ENCODE measurements around the gene KRTAP21-3. TPM values are rescaled to one million over a fixed set of nuclear protein-coding genes. Genes with fewer than 3 reads are reported as not detected.

KRTAP21-3 gene
- total RNA-seq, 2 donors from 2014 or later: not detected

- Histone ChIP-seq H3K4me3 (ENCODE audit: low read length) (no peak overlapping the region), H3K9ac (ENCODE audit: extremely low read depth, low read length, poor library complexity, severe bottlenecking) (no peak overlapping the region), H3K36me3 (ENCODE audit: control insufficient read depth, insufficient read depth, low read length) (no peaks in the 10 kb centered on the region), H3K27ac (ENCODE audit: low read depth, low read length) (no peak overlapping the region), H3K4me1 (ENCODE audit: control insufficient read depth, insufficient read depth, low read length) (no peaks in the 10 kb centered on the region), H3K27me3 (ENCODE audit: control insufficient read depth, insufficient read depth, low read length, poor library complexity, severe bottlenecking) (no peaks in the 10 kb centered on the region), H3K9me3 (ENCODE audit: control insufficient read depth, low read length) (no peaks in the 10 kb centered on the region)
- no peak overlapping the region for H3K27ac Mint-ChIP-seq
- no peaks in the 10 kb centered on the region for H3K27me3 Mint-ChIP-seq (ENCODE audit: insufficient read depth)
- no peaks in the 10 kb centered on the region for H3K36me3 Mint-ChIP-seq (ENCODE audit: low read depth)
- WGBS, 2 experiments (ENCODE audit: insufficient coverage in 1 of 2, insufficient read length in 1 of 2): 72 to 78% methylated on average over 3 of the region's 3 CpGs
- no peak for DNase-seq
- no peaks in the 10 kb centered on the region for H3K4me1 Mint-ChIP-seq
- TF ChIP-seq, protein P1, sequence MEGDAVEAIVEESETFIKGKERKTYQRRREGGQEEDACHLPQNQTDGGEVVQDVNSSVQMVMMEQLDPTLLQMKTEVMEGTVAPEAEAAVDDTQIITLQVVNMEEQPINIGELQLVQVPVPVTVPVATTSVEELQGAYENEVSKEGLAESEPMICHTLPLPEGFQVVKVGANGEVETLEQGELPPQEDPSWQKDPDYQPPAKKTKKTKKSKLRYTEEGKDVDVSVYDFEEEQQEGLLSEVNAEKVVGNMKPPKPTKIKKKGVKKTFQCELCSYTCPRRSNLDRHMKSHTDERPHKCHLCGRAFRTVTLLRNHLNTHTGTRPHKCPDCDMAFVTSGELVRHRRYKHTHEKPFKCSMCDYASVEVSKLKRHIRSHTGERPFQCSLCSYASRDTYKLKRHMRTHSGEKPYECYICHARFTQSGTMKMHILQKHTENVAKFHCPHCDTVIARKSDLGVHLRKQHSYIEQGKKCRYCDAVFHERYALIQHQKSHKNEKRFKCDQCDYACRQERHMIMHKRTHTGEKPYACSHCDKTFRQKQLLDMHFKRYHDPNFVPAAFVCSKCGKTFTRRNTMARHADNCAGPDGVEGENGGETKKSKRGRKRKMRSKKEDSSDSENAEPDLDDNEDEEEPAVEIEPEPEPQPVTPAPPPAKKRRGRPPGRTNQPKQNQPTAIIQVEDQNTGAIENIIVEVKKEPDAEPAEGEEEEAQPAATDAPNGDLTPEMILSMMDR (conservative IDR thresholded peaks at IDR 0.05): no peak
- H3K4me3 Mint-ChIP-seq: no peak overlapping the region
- H3K9me3 Mint-ChIP-seq: peaks cover 21% of the 10 kb centered on the region
Observed at GRCh38 chr21:30710499-30710898, 8.1 kb downstream of the KRTAP21-3 start.

DNA sequence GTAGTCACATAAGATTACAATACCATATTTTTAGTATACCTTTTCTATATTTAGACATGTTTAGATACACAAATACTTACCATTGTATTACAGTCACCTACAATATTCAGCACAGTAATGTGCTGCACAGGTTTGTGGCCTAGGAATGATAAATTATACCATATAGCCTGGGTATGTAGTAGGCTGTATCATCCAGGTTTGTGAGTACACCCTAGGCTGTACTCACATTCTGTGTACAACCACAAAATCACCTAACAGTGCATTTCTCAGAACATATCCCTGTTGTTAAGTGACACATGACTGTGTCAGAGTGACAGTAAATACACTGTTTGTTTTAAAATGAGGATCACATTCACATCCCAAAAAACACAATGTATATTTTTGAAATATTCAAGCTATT is 11.2 kb downstream of the KRTAP21-3 start:
- TF ChIP-seq, protein P1 (conservative IDR thresholded peaks at IDR 0.05): no peak
- H3K4me3 Mint-ChIP-seq: no peak overlapping the region
- Histone ChIP-seq H3K4me3 (ENCODE audit: low read length) (no peak overlapping the region), H3K27me3 (ENCODE audit: control insufficient read depth, insufficient read depth, low read length, poor library complexity, severe bottlenecking) (no peaks in the 10 kb centered on the region), H3K9ac (ENCODE audit: extremely low read depth, low read length, poor library complexity, severe bottlenecking) (no peak overlapping the region), H3K36me3 (ENCODE audit: control insufficient read depth, insufficient read depth, low read length) (no peaks in the 10 kb centered on the region), H3K27ac (ENCODE audit: low read depth, low read length) (no peak overlapping the region), H3K9me3 (ENCODE audit: control insufficient read depth, low read length) (no peaks in the 10 kb centered on the region), H3K4me1 (ENCODE audit: control insufficient read depth, insufficient read depth, low read length) (no peaks in the 10 kb centered on the region)
- H3K27me3 Mint-ChIP-seq (ENCODE audit: insufficient read depth): no peaks in the 10 kb centered on the region
- DNase-seq: no peak
- H3K4me1 Mint-ChIP-seq: no peaks in the 10 kb centered on the region
- no peak overlapping the region for H3K27ac Mint-ChIP-seq
- H3K9me3 Mint-ChIP-seq: peaks cover 22% of the 10 kb centered on the region
- H3K36me3 Mint-ChIP-seq (ENCODE audit: low read depth): no peaks in the 10 kb centered on the region

- Histone ChIP-seq H3K27ac (ENCODE audit: low read depth, low read length) (no peak overlapping the region), H3K4me3 (ENCODE audit: low read length) (no peak overlapping the region), H3K9me3 (ENCODE audit: control insufficient read depth, low read length) (peaks cover 13% of the 10 kb centered on the region), H3K36me3 (ENCODE audit: control insufficient read depth, insufficient read depth, low read length) (no peaks in the 10 kb centered on the region), H3K9ac (ENCODE audit: extremely low read depth, low read length, poor library complexity, severe bottlenecking) (no peak overlapping the region), H3K27me3 (ENCODE audit: control insufficient read depth, insufficient read depth, low read length, poor library complexity, severe bottlenecking) (no peaks in the 10 kb centered on the region), H3K4me1 (ENCODE audit: control insufficient read depth, insufficient read depth, low read length) (no peaks in the 10 kb centered on the region)
- no peak overlapping the region for H3K27ac Mint-ChIP-seq
- WGBS, 2 experiments (ENCODE audit: insufficient coverage in 1 of 2, insufficient read length in 1 of 2): 57% methylated on average over 1 of the region's 1 CpG; no CpG with 5 or more reads in 1 of the 2 experiments
- H3K9me3 Mint-ChIP-seq: peaks cover 43% of the 10 kb centered on the region
- no peak for DNase-seq
- no peaks in the 10 kb centered on the region for H3K36me3 Mint-ChIP-seq (ENCODE audit: low read depth)
- no peak overlapping the region for H3K4me3 Mint-ChIP-seq
- H3K4me1 Mint-ChIP-seq: peaks cover 4% of the 10 kb centered on the region
- TF ChIP-seq, protein P1 (conservative IDR thresholded peaks at IDR 0.05): no peak
- H3K27me3 Mint-ChIP-seq (ENCODE audit: insufficient read depth): no peaks in the 10 kb centered on the region
Observed at GRCh38 chr21:30695956-30696355, 22.6 kb downstream of the KRTAP21-3 start.
